ENCODE data around the gene TICRR. TPM values are rescaled to one million over a fixed set of nuclear protein-coding genes. Genes with fewer than 3 reads are reported as not detected.

TICRR gene
- total RNA-seq, 1 experiment from 2014 or later: 20.5 TPM

GRCh38 chr15:89531796-89532537 lies 43.3 kb upstream of the TICRR start:
- Histone ChIP-seq H3K27me3 (ENCODE audit: control insufficient read depth, insufficient read depth, low read length) (no peaks in the 10 kb centered on the region), H3K36me3 (ENCODE audit: control insufficient read depth, insufficient read depth, low read length) (no peaks in the 10 kb centered on the region), H3K27ac (ENCODE audit: low read length) (no peak overlapping the region), H3K9me3 (ENCODE audit: control insufficient read depth, insufficient read depth, low read depth, low read length) (no peaks in the 10 kb centered on the region), H3K4me3 (ENCODE audit: low read depth in 2 of 2, low read length in 2 of 2) (no peak overlapping the region), H3K4me1 (ENCODE audit: control insufficient read depth, insufficient read depth, low read length) (no peaks in the 10 kb centered on the region)
- intact Hi-C loops (cut with micrococcal nuclease; ENCODE audit: unreplicated experiment): no loop called here
- ATAC-seq (no peak), DNase-seq (ENCODE audit: low read depth, low spot score) (no peak)
- TF ChIP-seq SIN3A (IDR thresholded peaks at IDR 0.05; ENCODE audit: borderline replicate concordance, insufficient read depth, low read depth, low read length) (no peak), POLR2AphosphoS5 (IDR thresholded peaks at IDR 0.05; ENCODE audit: low read depth, low read length) (no peak), REST (IDR thresholded peaks at IDR 0.05; ENCODE audit: insufficient read depth in 1 of 2, low read depth in 2 of 2, low read length in 1 of 2) (no peak), TCF7L2 (IDR thresholded peaks at IDR 0.05; ENCODE audit: low read depth, low read length) (no peak), CTCF (IDR thresholded peaks at IDR 0.05) (no peak)
- no TSS peak for BruUV-seq (replicated peaks)
- CTCF ChIA-PET: no interaction called here
- in situ Hi-C loops (cut with HindIII; ENCODE audit: low pct_unique_long_range_greater_than_20kb, low sequenced_read_pairs): no loop called here
- POLR2A ChIA-PET: no interaction called here

GRCh38 chr15:89533861-89534544 lies 41.3 kb upstream of the TICRR start:
- H3K36me3 ChIP-seq (ENCODE audit: control insufficient read depth, insufficient read depth, low read length): no peaks in the 10 kb centered on the region
- no peak for DNase-seq (ENCODE audit: low read depth, low spot score)
- no peaks in the 10 kb centered on the region for H3K4me1 ChIP-seq (ENCODE audit: control insufficient read depth, insufficient read depth, low read length)
- CTCF ChIA-PET: no interaction called here
- ATAC-seq: no peak
- POLR2A ChIA-PET: no interaction called here
- in situ Hi-C loops (cut with HindIII; ENCODE audit: low pct_unique_long_range_greater_than_20kb, low sequenced_read_pairs): no loop called here
- no TSS peak for BruUV-seq (replicated peaks)
- no peak overlapping the region for H3K27ac ChIP-seq (ENCODE audit: low read length)
- intact Hi-C loops (cut with micrococcal nuclease; ENCODE audit: unreplicated experiment): no loop called here
- no peaks in the 10 kb centered on the region for H3K27me3 ChIP-seq (ENCODE audit: control insufficient read depth, insufficient read depth, low read length)
- TF ChIP-seq CTCF (IDR thresholded peaks at IDR 0.05): no peak
- TF ChIP-seq POLR2AphosphoS5 (IDR thresholded peaks at IDR 0.05; ENCODE audit: low read depth, low read length): no peak
- no peak for TF ChIP-seq TCF7L2 (IDR thresholded peaks at IDR 0.05; ENCODE audit: low read depth, low read length)
- TF ChIP-seq REST (IDR thresholded peaks at IDR 0.05; ENCODE audit: insufficient read depth in 1 of 2, low read depth in 2 of 2, low read length in 1 of 2): no peak
- TF ChIP-seq SIN3A (IDR thresholded peaks at IDR 0.05; ENCODE audit: borderline replicate concordance, insufficient read depth, low read depth, low read length): no peak
- no peak overlapping the region for H3K4me3 ChIP-seq (ENCODE audit: low read depth in 2 of 2, low read length in 2 of 2)
- H3K9me3 ChIP-seq (ENCODE audit: control insufficient read depth, insufficient read depth, low read depth, low read length): peaks cover 5% of the 10 kb centered on the region; the same call in 1 of the 2 replicates
